ENCODE data around the gene C19orf12.

The C19orf12 gene

GRCh38 chr19:29706635-29707034 is 8.4 kb downstream of the C19orf12 start:
- no peak overlapping the region for H3K4me3 ChIP-seq (ENCODE audit: low read depth, low read length)
- no peaks in the 10 kb centered on the region for H3K4me1 ChIP-seq (ENCODE audit: control insufficient read depth, insufficient read depth, low read length)
- no peak overlapping the region for H3K27ac ChIP-seq (ENCODE audit: low read depth, low read length)
- H3K36me3 ChIP-seq (ENCODE audit: control insufficient read depth, insufficient read depth, low read length), result no peaks in the 10 kb centered on the region
- no peak overlapping the region for H3K9ac ChIP-seq (ENCODE audit: low read depth, low read length)
- H3K9me3 ChIP-seq (ENCODE audit: control insufficient read depth, insufficient read depth, low read length), result no peaks in the 10 kb centered on the region
- H3K27me3 ChIP-seq (ENCODE audit: control insufficient read depth, insufficient read depth, low read length), result no peaks in the 10 kb centered on the region

DNA sequence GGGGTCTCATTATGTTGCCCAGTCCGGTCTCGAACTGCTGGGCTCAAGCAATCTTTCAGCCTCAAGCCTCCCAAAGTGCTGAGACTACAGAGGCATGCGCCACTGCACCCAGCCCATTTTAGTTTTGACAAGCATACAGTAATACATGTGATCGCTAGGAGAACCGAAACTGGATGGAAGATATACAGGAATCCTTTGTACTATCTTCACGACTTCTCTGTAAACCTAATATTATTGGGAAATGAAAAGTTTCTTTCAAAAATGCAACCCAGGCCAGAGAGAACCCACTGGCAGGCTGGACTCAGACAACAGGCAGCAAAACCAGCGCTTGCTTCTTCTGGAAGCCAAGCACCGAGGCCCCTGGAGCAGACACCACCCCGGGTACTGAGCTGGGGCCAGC is 9.4 kb downstream of the C19orf12 start:
- no peaks in the 10 kb centered on the region for H3K4me1 ChIP-seq (ENCODE audit: control insufficient read depth, insufficient read depth, low read length)
- H3K9me3 ChIP-seq (ENCODE audit: control insufficient read depth, insufficient read depth, low read length), result no peaks in the 10 kb centered on the region
- H3K9ac ChIP-seq (ENCODE audit: low read depth, low read length), result no peak overlapping the region
- no peak overlapping the region for H3K27ac ChIP-seq (ENCODE audit: low read depth, low read length)
- no peaks in the 10 kb centered on the region for H3K27me3 ChIP-seq (ENCODE audit: control insufficient read depth, insufficient read depth, low read length)
- H3K36me3 ChIP-seq (ENCODE audit: control insufficient read depth, insufficient read depth, low read length), result no peaks in the 10 kb centered on the region
- no peak overlapping the region for H3K4me3 ChIP-seq (ENCODE audit: low read depth, low read length)

- H3K9ac ChIP-seq (ENCODE audit: low read depth, low read length), result no peak overlapping the region
- no peak overlapping the region for H3K27ac ChIP-seq (ENCODE audit: low read depth, low read length)
- H3K9me3 ChIP-seq (ENCODE audit: control insufficient read depth, insufficient read depth, low read length), result no peaks in the 10 kb centered on the region
- H3K4me3 ChIP-seq (ENCODE audit: low read depth, low read length), result no peak overlapping the region
- no peaks in the 10 kb centered on the region for H3K36me3 ChIP-seq (ENCODE audit: control insufficient read depth, insufficient read depth, low read length)
- H3K4me1 ChIP-seq (ENCODE audit: control insufficient read depth, insufficient read depth, low read length), result no peaks in the 10 kb centered on the region
- H3K27me3 ChIP-seq (ENCODE audit: control insufficient read depth, insufficient read depth, low read length), result no peaks in the 10 kb centered on the region
Measured at GRCh38 chr19:29704562-29705558, 10.2 kb downstream of the C19orf12 start.

DNA sequence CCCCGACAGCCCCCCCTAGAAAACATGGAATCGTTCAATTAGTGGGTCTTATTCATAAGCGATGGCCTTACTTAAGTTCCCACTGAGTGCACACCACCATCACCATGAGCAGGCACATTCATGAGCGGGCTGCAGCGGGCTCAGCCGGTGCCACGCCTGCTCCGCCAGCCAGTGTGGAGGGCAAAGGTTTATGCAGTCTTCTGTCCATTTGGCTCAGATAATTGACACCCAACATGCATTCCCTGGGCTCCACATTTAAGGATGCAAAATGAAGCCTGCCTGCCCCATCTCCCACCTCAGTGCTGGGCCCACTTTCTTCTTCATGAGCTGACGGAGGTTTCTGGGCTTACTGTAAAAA is 12.1 kb downstream of the C19orf12 start:
- H3K9me3 ChIP-seq (ENCODE audit: control insufficient read depth, insufficient read depth, low read length), result no peaks in the 10 kb centered on the region
- H3K4me3 ChIP-seq (ENCODE audit: low read depth, low read length), result no peak overlapping the region
- H3K4me1 ChIP-seq (ENCODE audit: control insufficient read depth, insufficient read depth, low read length), result no peaks in the 10 kb centered on the region
- H3K27me3 ChIP-seq (ENCODE audit: control insufficient read depth, insufficient read depth, low read length), result no peaks in the 10 kb centered on the region
- no peak overlapping the region for H3K27ac ChIP-seq (ENCODE audit: low read depth, low read length)
- no peak overlapping the region for H3K9ac ChIP-seq (ENCODE audit: low read depth, low read length)
- no peaks in the 10 kb centered on the region for H3K36me3 ChIP-seq (ENCODE audit: control insufficient read depth, insufficient read depth, low read length)

GRCh38 chr19:29702161-29702962 is 12.7 kb downstream of the C19orf12 start:
- no peaks in the 10 kb centered on the region for H3K27me3 ChIP-seq (ENCODE audit: control insufficient read depth, insufficient read depth, low read length)
- no peaks in the 10 kb centered on the region for H3K36me3 ChIP-seq (ENCODE audit: control insufficient read depth, insufficient read depth, low read length)
- no peaks in the 10 kb centered on the region for H3K9me3 ChIP-seq (ENCODE audit: control insufficient read depth, insufficient read depth, low read length)
- H3K27ac ChIP-seq (ENCODE audit: low read depth, low read length), result no peak overlapping the region
- no peaks in the 10 kb centered on the region for H3K4me1 ChIP-seq (ENCODE audit: control insufficient read depth, insufficient read depth, low read length)
- no peak overlapping the region for H3K9ac ChIP-seq (ENCODE audit: low read depth, low read length)
- H3K4me3 ChIP-seq (ENCODE audit: low read depth, low read length), result no peak overlapping the region

GRCh38 chr19:29700498-29700897 is 14.6 kb downstream of the C19orf12 start:
- H3K9ac ChIP-seq (ENCODE audit: low read depth, low read length), result no peak overlapping the region
- no peaks in the 10 kb centered on the region for H3K36me3 ChIP-seq (ENCODE audit: control insufficient read depth, insufficient read depth, low read length)
- no peak overlapping the region for H3K4me3 ChIP-seq (ENCODE audit: low read depth, low read length)
- no peaks in the 10 kb centered on the region for H3K4me1 ChIP-seq (ENCODE audit: control insufficient read depth, insufficient read depth, low read length)
- H3K9me3 ChIP-seq (ENCODE audit: control insufficient read depth, insufficient read depth, low read length), result no peaks in the 10 kb centered on the region
- no peaks in the 10 kb centered on the region for H3K27me3 ChIP-seq (ENCODE audit: control insufficient read depth, insufficient read depth, low read length)
- no peak overlapping the region for H3K27ac ChIP-seq (ENCODE audit: low read depth, low read length)

DNA sequence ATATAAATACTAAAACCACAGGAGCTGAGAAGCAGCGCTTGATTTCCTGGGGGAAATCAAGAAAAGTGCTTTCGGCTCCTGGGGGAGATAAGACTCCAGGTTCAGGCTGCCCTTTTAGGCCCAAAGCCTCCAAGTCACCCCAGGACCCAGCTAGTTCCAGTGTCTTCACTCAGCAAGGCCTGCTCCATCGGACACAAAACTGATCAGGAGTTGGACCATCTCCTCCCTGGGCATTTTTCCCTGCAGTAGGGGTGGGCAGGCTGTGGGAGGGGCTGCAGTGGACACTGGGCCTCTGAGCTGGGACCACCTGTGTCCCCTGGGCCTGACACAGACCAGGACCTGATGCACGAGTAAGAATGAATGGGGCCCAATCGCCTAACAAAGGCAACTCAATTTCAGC is 15.2 kb downstream of the C19orf12 start:
- Histone ChIP-seq H3K4me1 (ENCODE audit: control insufficient read depth, insufficient read depth, low read length) (no peaks in the 10 kb centered on the region), H3K4me3 (ENCODE audit: low read depth, low read length) (no peak overlapping the region), H3K27ac (ENCODE audit: low read depth, low read length) (no peak overlapping the region), H3K9me3 (ENCODE audit: control insufficient read depth, insufficient read depth, low read length) (no peaks in the 10 kb centered on the region), H3K36me3 (ENCODE audit: control insufficient read depth, insufficient read depth, low read length) (no peaks in the 10 kb centered on the region), H3K27me3 (ENCODE audit: control insufficient read depth, insufficient read depth, low read length) (no peaks in the 10 kb centered on the region), H3K9ac (ENCODE audit: low read depth, low read length) (no peak overlapping the region)

GRCh38 chr19:29697523-29698261 is 17.4 kb downstream of the C19orf12 start:
- Histone ChIP-seq H3K9ac (ENCODE audit: low read depth, low read length) (no peak overlapping the region), H3K9me3 (ENCODE audit: control insufficient read depth, insufficient read depth, low read length) (no peaks in the 10 kb centered on the region), H3K4me1 (ENCODE audit: control insufficient read depth, insufficient read depth, low read length) (no peaks in the 10 kb centered on the region), H3K36me3 (ENCODE audit: control insufficient read depth, insufficient read depth, low read length) (no peaks in the 10 kb centered on the region), H3K27me3 (ENCODE audit: control insufficient read depth, insufficient read depth, low read length) (no peaks in the 10 kb centered on the region), H3K4me3 (ENCODE audit: low read depth, low read length) (no peak overlapping the region), H3K27ac (ENCODE audit: low read depth, low read length) (no peak overlapping the region)

DNA sequence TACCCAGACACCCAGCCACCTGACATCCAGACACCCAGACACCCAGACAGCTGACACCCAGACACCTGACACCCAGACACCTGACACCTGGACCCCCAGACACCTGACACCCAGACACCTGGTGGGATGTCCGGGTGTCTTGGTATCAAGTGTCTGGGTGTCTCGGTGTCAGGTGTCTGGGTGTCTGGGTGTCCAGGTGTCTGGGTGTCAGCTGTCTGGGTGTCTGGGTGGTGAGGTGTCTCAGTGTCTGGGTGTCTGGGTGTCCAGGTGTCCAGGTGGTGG is 18.6 kb downstream of the C19orf12 start:
- H3K27me3 ChIP-seq (ENCODE audit: control insufficient read depth, insufficient read depth, low read length), result no peaks in the 10 kb centered on the region
- no peak overlapping the region for H3K9ac ChIP-seq (ENCODE audit: low read depth, low read length)
- H3K4me1 ChIP-seq (ENCODE audit: control insufficient read depth, insufficient read depth, low read length), result no peaks in the 10 kb centered on the region
- no peak overlapping the region for H3K4me3 ChIP-seq (ENCODE audit: low read depth, low read length)
- H3K27ac ChIP-seq (ENCODE audit: low read depth, low read length), result no peak overlapping the region
- no peaks in the 10 kb centered on the region for H3K36me3 ChIP-seq (ENCODE audit: control insufficient read depth, insufficient read depth, low read length)
- H3K9me3 ChIP-seq (ENCODE audit: control insufficient read depth, insufficient read depth, low read length), result no peaks in the 10 kb centered on the region

- H3K9me3 ChIP-seq (ENCODE audit: control insufficient read depth, insufficient read depth, low read length), result no peaks in the 10 kb centered on the region
- no peak overlapping the region for H3K4me3 ChIP-seq (ENCODE audit: low read depth, low read length)
- no peaks in the 10 kb centered on the region for H3K36me3 ChIP-seq (ENCODE audit: control insufficient read depth, insufficient read depth, low read length)
- no peak overlapping the region for H3K27ac ChIP-seq (ENCODE audit: low read depth, low read length)
- no peak overlapping the region for H3K9ac ChIP-seq (ENCODE audit: low read depth, low read length)
- H3K4me1 ChIP-seq (ENCODE audit: control insufficient read depth, insufficient read depth, low read length), result no peaks in the 10 kb centered on the region
- no peaks in the 10 kb centered on the region for H3K27me3 ChIP-seq (ENCODE audit: control insufficient read depth, insufficient read depth, low read length)
Measured at GRCh38 chr19:29695765-29696564, 19.1 kb downstream of the C19orf12 start.

Measured in HUES48 (cell line).